Vagina (tissue), 2 donors: ENCODE results near the gene NLGN2. TPM values are rescaled to one million over a fixed set of nuclear protein-coding genes. Genes with fewer than 3 reads are reported as not detected.

Source experiments
- DNase-seq, 2 donors: peaks; one replicate each; pipeline ENCODE4 v3.0.0-alpha.2; 2017; ENCODE audit errors: extremely low spot score in 2 of 2
- H3K27ac ChIP-seq: fragments of 200-600 bp; sonication (generic); one replicate; pipeline ENCODE4 v1.5.1; 2019
- H3K27me3 ChIP-seq: fragments of 200-600 bp; sonication (generic); one replicate; pipeline ENCODE4 v1.5.1; 2019
- H3K36me3 ChIP-seq, 2 donors: fragments of 200-600 bp; sonication (generic); one replicate each; pipeline ENCODE4 v1.5.1; 2017 to 2019
- H3K4me1 ChIP-seq: fragments of 200-600 bp; sonication (generic); one replicate; pipeline ENCODE4 v1.5.1; 2019
- H3K4me3 ChIP-seq, 2 donors: fragments of 200-600 bp; sonication (generic); 1 replicate in 1 of 2; 2 replicates in 1 of 2; pipeline ENCODE4 v1.5.1; 2016 to 2019
- H3K9me3 ChIP-seq: fragments of 200-600 bp; sonication (generic); one replicate; pipeline ENCODE4 v1.5.1; 2019
- CTCF ChIP-seq, 3 experiments: fragments of 450-650 bp in 2 of 3; fragments of 200-600 bp in 1 of 3; sonication (generic) in 1 of 3; IDR thresholded peaks; one replicate each; pipeline ENCODE4 v1.5.1; 2017 to 2019; ENCODE audit warnings: antibody characterized with exemption in 3 of 3, mild to moderate bottlenecking in 2 of 3, moderate library complexity in 2 of 3
- POLR2A ChIP-seq, 2 donors: fragments of 450-650 bp; IDR thresholded peaks; one replicate each; pipeline ENCODE4 v1.6.1; 2017; ENCODE audit warnings: antibody characterized with exemption in 2 of 2, mild to moderate bottlenecking in 2 of 2, moderate library complexity in 2 of 2
- POLR2AphosphoS5 ChIP-seq, 2 donors: sonication (generic); formaldehyde crosslinking; IDR thresholded peaks; one replicate each; pipeline ENCODE4 v1.9.0; 2017; ENCODE audit warnings: antibody characterized with exemption in 2 of 2, mild to moderate bottlenecking in 2 of 2, low read depth in 1 of 2; ENCODE audit not compliant: insufficient read depth in 1 of 2
- intact Hi-C: fragments of 100-400 bp; cut with DNase I; formaldehyde crosslinking; loops from one replicate; pipeline ENCODE4 v1.15.1; 2023
- total RNA-seq: library from RNA; depleted of rRNA; stranded (reverse); fragments of >200 nt; gene quantifications from one replicate; pipeline ENCODE4 v1.2.3, GENCODE V29; 2016

NLGN2 gene
- total RNA-seq, 1 donor from 2014 or later: 25.5 TPM

GRCh38 chr17:7459961-7460545 is 52.4 kb downstream of the NLGN2 start:
- Histone ChIP-seq H3K36me3 (peaks cover 0 to 25% of the 10 kb centered on the region in 2 donors), H3K4me3 (no peak overlapping the region), H3K9me3 (no peaks in the 10 kb centered on the region), H3K27me3 (no peaks in the 10 kb centered on the region), H3K4me1 (peaks cover 21% of the 10 kb centered on the region), H3K27ac (no peak overlapping the region)
- intact Hi-C loops: no loop called here
- TF ChIP-seq POLR2A (IDR thresholded peaks at IDR 0.05): no peak
- TF ChIP-seq CTCF (IDR thresholded peaks at IDR 0.05): no peak
- no peak for TF ChIP-seq POLR2AphosphoS5 (IDR thresholded peaks at IDR 0.05; ENCODE audit: insufficient read depth in 1 of 2, low read depth in 1 of 2)
- DNase-seq: no peak

- H3K27ac ChIP-seq: no peak overlapping the region
- TF ChIP-seq POLR2A (IDR thresholded peaks at IDR 0.05): no peak
- TF ChIP-seq CTCF (IDR thresholded peaks at IDR 0.05): no peak
- TF ChIP-seq POLR2AphosphoS5 (IDR thresholded peaks at IDR 0.05; ENCODE audit: insufficient read depth in 1 of 2, low read depth in 1 of 2): no peak
- no peak overlapping the region for H3K4me3 ChIP-seq
- no peak for DNase-seq
- intact Hi-C loops: no loop called here
- H3K36me3 ChIP-seq: peaks cover 0 to 35% of the 10 kb centered on the region in 2 donors
- H3K4me1 ChIP-seq: peaks cover 28% of the 10 kb centered on the region
- H3K9me3 ChIP-seq: no peaks in the 10 kb centered on the region
- no peaks in the 10 kb centered on the region for H3K27me3 ChIP-seq
These were observed 53.4 kb downstream of the NLGN2 start for GRCh38 chr17:7460850-7461660.

GRCh38 chr17:7462474-7463371 is 55.1 kb downstream of the NLGN2 start:
- H3K27ac ChIP-seq: no peak overlapping the region
- TF ChIP-seq CTCF (IDR thresholded peaks at IDR 0.05) (no peak), POLR2AphosphoS5 (IDR thresholded peaks at IDR 0.05; ENCODE audit: insufficient read depth in 1 of 2, low read depth in 1 of 2) (no peak), POLR2A (IDR thresholded peaks at IDR 0.05) (no peak)
- peaks cover 40% of the 10 kb centered on the region for H3K4me1 ChIP-seq
- H3K9me3 ChIP-seq: no peaks in the 10 kb centered on the region
- no peaks in the 10 kb centered on the region for H3K27me3 ChIP-seq
- H3K4me3 ChIP-seq: no peak overlapping the region
- peaks cover 0 to 47% of the 10 kb centered on the region in 2 donors for H3K36me3 ChIP-seq
- DNase-seq: no peak
- intact Hi-C loops: no loop called here

- intact Hi-C loops: no loop called here
- Histone ChIP-seq H3K36me3 (peaks cover 0 to 47% of the 10 kb centered on the region in 2 donors), H3K4me1 (peaks cover 46% of the 10 kb centered on the region), H3K27ac (no peak overlapping the region), H3K4me3 (no peak overlapping the region), H3K27me3 (no peaks in the 10 kb centered on the region), H3K9me3 (no peaks in the 10 kb centered on the region)
- TF ChIP-seq POLR2AphosphoS5 (IDR thresholded peaks at IDR 0.05; ENCODE audit: insufficient read depth in 1 of 2, low read depth in 1 of 2) (no peak), POLR2A (IDR thresholded peaks at IDR 0.05) (no peak), CTCF (IDR thresholded peaks at IDR 0.05) (no peak)
- DNase-seq: no peak
These were observed 55.8 kb downstream of the NLGN2 start for GRCh38 chr17:7463372-7463846.
